ENCODE data around the gene APOL4.
A peak's percentile ranks its signal among the peaks of the same experiment; 100 is the strongest.

Gene APOL4

DNA sequence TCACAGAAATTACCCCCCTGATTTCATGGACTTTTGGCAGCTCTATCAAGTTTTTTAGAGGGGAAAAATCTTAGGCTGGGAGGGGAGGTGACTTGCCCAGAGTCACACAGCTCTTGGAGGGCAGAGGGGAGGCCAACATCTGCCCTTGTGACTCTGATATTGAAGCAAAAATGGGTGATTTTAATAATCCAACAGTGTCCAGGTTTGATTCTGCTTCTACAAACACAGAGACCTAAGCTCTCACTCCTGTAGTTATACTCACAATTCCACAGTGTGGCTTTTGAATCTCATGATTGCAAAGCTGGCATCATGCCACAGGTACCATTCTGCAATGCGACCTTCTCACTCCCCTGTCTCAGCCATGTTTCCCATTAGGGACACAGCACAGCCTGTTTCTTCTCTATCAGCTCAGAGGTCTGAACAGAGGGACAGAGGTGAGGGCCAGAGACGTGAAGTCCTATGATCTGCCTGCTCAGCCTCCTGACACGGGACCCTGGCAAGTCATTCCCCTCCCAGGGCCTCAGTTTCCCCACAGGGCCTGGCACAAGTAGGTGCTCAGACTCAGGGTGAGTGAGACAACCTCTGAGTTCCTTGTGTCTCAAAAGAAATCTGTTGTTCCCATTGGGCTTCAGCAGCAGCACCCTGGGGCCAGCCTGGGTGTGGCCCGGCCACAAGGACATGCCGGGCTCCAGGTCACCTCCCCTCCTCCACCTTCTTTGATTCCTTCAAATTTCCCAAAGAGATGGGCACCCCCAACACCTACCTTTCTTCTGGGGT is 37.0 kb upstream of the APOL4 start:
- no peaks in the 10 kb centered on the region for H3K9me3 ChIP-seq (ENCODE audit: insufficient read depth, low read length, severe bottlenecking)
- peak overlapping the region; percentile 95 for H3K4me2 ChIP-seq (ENCODE audit: insufficient read depth, low read length)
- no peaks in the 10 kb centered on the region for H3K27me3 ChIP-seq (ENCODE audit: insufficient read depth, low read length, poor library complexity)
- ATAC-seq (ENCODE audit: insufficient read depth, low read depth), result peak; percentile 16
- TF ChIP-seq EZH2 (IDR thresholded peaks at IDR 0.05; ENCODE audit: borderline replicate concordance, low read depth, low read length, severe bottlenecking), result no peak
- TF ChIP-seq, protein P1, sequence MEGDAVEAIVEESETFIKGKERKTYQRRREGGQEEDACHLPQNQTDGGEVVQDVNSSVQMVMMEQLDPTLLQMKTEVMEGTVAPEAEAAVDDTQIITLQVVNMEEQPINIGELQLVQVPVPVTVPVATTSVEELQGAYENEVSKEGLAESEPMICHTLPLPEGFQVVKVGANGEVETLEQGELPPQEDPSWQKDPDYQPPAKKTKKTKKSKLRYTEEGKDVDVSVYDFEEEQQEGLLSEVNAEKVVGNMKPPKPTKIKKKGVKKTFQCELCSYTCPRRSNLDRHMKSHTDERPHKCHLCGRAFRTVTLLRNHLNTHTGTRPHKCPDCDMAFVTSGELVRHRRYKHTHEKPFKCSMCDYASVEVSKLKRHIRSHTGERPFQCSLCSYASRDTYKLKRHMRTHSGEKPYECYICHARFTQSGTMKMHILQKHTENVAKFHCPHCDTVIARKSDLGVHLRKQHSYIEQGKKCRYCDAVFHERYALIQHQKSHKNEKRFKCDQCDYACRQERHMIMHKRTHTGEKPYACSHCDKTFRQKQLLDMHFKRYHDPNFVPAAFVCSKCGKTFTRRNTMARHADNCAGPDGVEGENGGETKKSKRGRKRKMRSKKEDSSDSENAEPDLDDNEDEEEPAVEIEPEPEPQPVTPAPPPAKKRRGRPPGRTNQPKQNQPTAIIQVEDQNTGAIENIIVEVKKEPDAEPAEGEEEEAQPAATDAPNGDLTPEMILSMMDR (IDR thresholded peaks at IDR 0.05; ENCODE audit: borderline replicate concordance, extremely low read depth, low read length, poor library complexity, severe bottlenecking), result no peak
- peaks cover 33% of the 10 kb centered on the region for H3K36me3 ChIP-seq (ENCODE audit: insufficient read depth, low read length)
- peaks cover 46% of the 10 kb centered on the region for H3K79me2 ChIP-seq (ENCODE audit: insufficient read depth, low read length)
- H3K9ac ChIP-seq (ENCODE audit: low read depth, low read length), result peak overlapping the region; percentile 75
- peak overlapping the region; percentile 55 to 66 for H3K4me3 ChIP-seq (ENCODE audit: low read depth in 1 of 2, low read length in 2 of 2)
- peak; percentile 31 for DNase-seq
- H4K20me1 ChIP-seq (ENCODE audit: insufficient read depth, low read length), result no peaks in the 10 kb centered on the region
- H3K4me1 ChIP-seq (ENCODE audit: insufficient read depth, low read length), result peaks cover 41% of the 10 kb centered on the region
- H2AFZ ChIP-seq (ENCODE audit: low read depth, low read length), result peak overlapping the region; percentile 65
- peak overlapping the region; percentile 81 for H3K27ac ChIP-seq (ENCODE audit: low read length)

DNA sequence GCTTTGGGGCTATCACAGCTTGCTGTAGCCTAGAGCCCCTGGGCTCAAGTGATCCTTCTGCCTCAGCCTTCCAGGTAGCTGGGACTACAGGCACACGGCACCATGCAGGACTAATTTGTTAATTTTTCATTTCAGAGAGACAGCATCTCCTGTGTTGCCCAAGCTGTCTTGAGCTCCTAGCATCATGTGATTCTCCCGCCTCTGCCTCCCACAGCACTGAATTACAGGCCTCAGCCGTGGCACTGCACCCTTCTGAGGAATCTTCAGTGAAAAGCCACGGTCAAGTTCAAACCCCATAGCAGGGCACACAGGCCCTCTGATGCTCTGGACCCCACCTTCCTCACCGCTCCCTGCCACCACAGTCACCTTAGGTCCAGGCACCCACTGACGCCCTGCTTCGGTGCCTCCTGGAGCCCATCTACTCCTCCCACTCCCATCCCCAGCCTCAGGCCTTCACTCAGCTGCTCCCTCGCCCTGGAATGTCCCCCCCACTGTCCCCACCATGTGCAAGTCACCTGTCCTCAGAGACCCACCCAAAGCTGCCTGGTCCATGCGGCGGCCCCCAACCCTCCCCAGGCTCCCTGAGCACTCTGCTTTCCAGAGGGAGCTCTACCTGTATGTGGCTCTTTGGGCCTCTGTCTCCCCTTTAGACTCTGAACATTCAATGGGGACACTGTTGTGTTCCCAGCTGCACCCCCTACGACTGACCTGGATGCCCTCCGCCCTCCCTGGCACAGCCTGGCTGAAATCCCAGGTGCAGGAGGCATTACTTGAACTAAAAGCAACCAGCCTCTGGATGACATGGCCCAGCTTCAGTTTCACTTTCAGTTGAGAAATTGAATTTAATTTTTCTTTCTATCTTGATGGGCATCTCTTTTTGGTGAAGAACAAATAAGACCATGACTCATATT is 36.1 kb upstream of the APOL4 start:
- ATAC-seq (ENCODE audit: insufficient read depth, low read depth) (peak; percentile 63), DNase-seq (peak; percentile 75)
- H3K27me3 ChIP-seq (ENCODE audit: insufficient read depth, low read length, poor library complexity), result no peaks in the 10 kb centered on the region
- H3K4me1 ChIP-seq (ENCODE audit: insufficient read depth, low read length), result peaks cover 41% of the 10 kb centered on the region
- H3K27ac ChIP-seq (ENCODE audit: low read length), result peak overlapping the region; percentile 81
- TF ChIP-seq, protein P1 (IDR thresholded peaks at IDR 0.05; ENCODE audit: borderline replicate concordance, extremely low read depth, low read length, poor library complexity, severe bottlenecking), result no peak
- TF ChIP-seq EZH2 (IDR thresholded peaks at IDR 0.05; ENCODE audit: borderline replicate concordance, low read depth, low read length, severe bottlenecking), result no peak
- H3K4me3 ChIP-seq (ENCODE audit: low read depth in 1 of 2, low read length in 2 of 2), result peak overlapping the region; percentile 55 to 66; a peak in 3 of 4 replicates
- no peaks in the 10 kb centered on the region for H3K9me3 ChIP-seq (ENCODE audit: insufficient read depth, low read length, severe bottlenecking)
- peak overlapping the region; percentile 75 for H3K9ac ChIP-seq (ENCODE audit: low read depth, low read length)
- H3K4me2 ChIP-seq (ENCODE audit: insufficient read depth, low read length), result peak overlapping the region; percentile 95
- peaks cover 46% of the 10 kb centered on the region for H3K79me2 ChIP-seq (ENCODE audit: insufficient read depth, low read length)
- 0 out of 2 replicates have a peak overlapping the region, but pooled peaks have one; percentile 1 for H2AFZ ChIP-seq (ENCODE audit: low read depth, low read length)
- peaks cover 41% of the 10 kb centered on the region for H3K36me3 ChIP-seq (ENCODE audit: insufficient read depth, low read length)
- no peaks in the 10 kb centered on the region for H4K20me1 ChIP-seq (ENCODE audit: insufficient read depth, low read length)

DNA sequence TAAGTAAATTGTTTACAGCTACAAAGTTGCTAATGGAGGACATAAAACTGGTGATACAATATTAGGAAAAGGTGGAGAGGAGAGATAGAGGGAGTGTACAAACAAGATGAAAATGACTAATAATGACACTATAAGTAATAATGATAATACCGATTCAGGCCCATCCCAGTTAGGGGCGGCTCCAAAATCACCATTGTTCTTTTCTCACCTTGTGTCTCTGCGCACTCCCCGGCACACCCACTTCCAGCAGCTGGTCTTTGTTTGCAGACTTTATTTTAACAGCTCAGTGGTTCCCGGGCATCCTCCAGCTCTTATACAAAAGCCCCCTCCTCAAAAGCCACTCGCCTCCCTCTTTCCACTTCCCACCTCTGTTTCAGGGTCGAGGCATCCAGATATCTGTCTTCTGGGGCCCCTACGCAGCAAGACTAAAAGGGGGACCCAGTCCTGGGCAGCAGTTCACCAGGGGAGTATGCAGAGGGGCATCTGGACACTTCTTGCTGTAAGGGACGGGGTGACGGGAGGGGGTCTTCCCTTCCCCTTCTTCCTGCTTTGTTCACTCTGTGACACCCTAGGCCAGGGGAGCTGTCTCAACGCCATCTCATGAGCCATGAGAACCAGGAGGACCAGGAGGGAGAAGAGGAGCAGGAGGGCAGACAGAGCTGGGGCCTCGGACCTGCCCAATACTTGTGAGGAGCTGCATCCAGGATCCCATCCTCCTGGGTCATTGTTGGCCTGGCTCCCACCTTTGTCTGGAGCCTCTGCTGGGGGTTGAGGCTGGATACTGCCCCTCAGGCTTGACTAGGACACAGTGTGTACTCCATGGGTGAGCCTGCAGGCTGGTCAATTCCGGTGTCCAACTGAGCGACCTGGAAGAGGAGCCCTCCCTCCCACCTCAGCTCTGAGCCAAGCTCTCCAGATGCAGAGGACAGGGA is 35.0 kb upstream of the APOL4 start:
- Histone ChIP-seq H4K20me1 (ENCODE audit: insufficient read depth, low read length) (no peaks in the 10 kb centered on the region), H3K27me3 (ENCODE audit: insufficient read depth, low read length, poor library complexity) (no peaks in the 10 kb centered on the region), H3K27ac (ENCODE audit: low read length) (peak overlapping the region; percentile 81), H3K9me3 (ENCODE audit: insufficient read depth, low read length, severe bottlenecking) (no peaks in the 10 kb centered on the region), H3K4me2 (ENCODE audit: insufficient read depth, low read length) (peak overlapping the region; percentile 95), H3K4me3 (ENCODE audit: low read depth in 1 of 2, low read length in 2 of 2) (peak overlapping the region in 1 of 2 experiments; percentile 66; a peak in 1 of 4 replicates), H3K9ac (ENCODE audit: low read depth, low read length) (peak overlapping the region; percentile 75), H3K79me2 (ENCODE audit: insufficient read depth, low read length) (peaks cover 46% of the 10 kb centered on the region), H3K4me1 (ENCODE audit: insufficient read depth, low read length) (peaks cover 41% of the 10 kb centered on the region), H3K36me3 (ENCODE audit: insufficient read depth, low read length) (peaks cover 52% of the 10 kb centered on the region), H2AFZ (ENCODE audit: low read depth, low read length) (no peak overlapping the region)
- ATAC-seq (ENCODE audit: insufficient read depth, low read depth) (no peak), DNase-seq (no peak)
- TF ChIP-seq EZH2 (IDR thresholded peaks at IDR 0.05; ENCODE audit: borderline replicate concordance, low read depth, low read length, severe bottlenecking), result no peak
- TF ChIP-seq, protein P1 (IDR thresholded peaks at IDR 0.05; ENCODE audit: borderline replicate concordance, extremely low read depth, low read length, poor library complexity, severe bottlenecking), result no peak

All from DND-41 (cell line).